RWPE2 (cell line): Measurements from ENCODE around the gene FMNL2.

Experiments used
- ATAC-seq: fragments of 200-7000 bp; cut with Tn5 transposase; 3 replicates; pipeline ENCODE4 v1.9.1; 2021; ENCODE audit warnings: low read depth
- DNase-seq: peaks from one replicate; pipeline ENCODE4 v3.0.0-alpha.2; 2020; ENCODE audit warnings: low spot score
- H3K27ac ChIP-seq: fragments of 450-650 bp; 2 replicates; pipeline ENCODE4 v1.5.1; 2017; ENCODE audit warnings: mild to moderate bottlenecking; ENCODE audit not compliant: poor library complexity, severe bottlenecking
- H3K27me3 ChIP-seq: fragments of 250-450 bp; sonication (Bioruptor Pico); 2 replicates; pipeline ENCODE4 v1.5.1; 2021; ENCODE audit warnings: mild to moderate bottlenecking, moderate library complexity; ENCODE audit not compliant: insufficient read depth, poor library complexity, severe bottlenecking
- H3K36me3 ChIP-seq: fragments of 250-450 bp; sonication (Bioruptor Pico); 2 replicates; pipeline ENCODE4 v1.5.1; 2020; ENCODE audit warnings: low read depth, mild to moderate bottlenecking, moderate library complexity
- H3K4me1 ChIP-seq: fragments of 250-450 bp; sonication (Bioruptor Pico); 2 replicates; pipeline ENCODE4 v1.5.1; 2021; ENCODE audit warnings: mild to moderate bottlenecking, moderate library complexity; ENCODE audit not compliant: insufficient read depth, poor library complexity, severe bottlenecking
- H3K4me3 ChIP-seq: fragments of 250-450 bp; sonication (Bioruptor Pico); 2 replicates; pipeline ENCODE4 v1.5.1; 2021; ENCODE audit warnings: mild to moderate bottlenecking, moderate library complexity; ENCODE audit not compliant: severe bottlenecking
- H3K9me3 ChIP-seq: fragments of 250-450 bp; sonication (Bioruptor Pico); 2 replicates; pipeline ENCODE4 v1.5.1; 2021; ENCODE audit warnings: mild to moderate bottlenecking, moderate library complexity; ENCODE audit not compliant: severe bottlenecking
- TF ChIP-seq, protein P1 (sequence below): fragments of 450-650 bp; IDR thresholded peaks from one replicate; pipeline ENCODE4 v1.5.1; 2017; ENCODE audit warnings: mild to moderate bottlenecking, moderate library complexity; ENCODE audit not compliant: poor library complexity, severe bottlenecking

The FMNL2 gene

DNA sequence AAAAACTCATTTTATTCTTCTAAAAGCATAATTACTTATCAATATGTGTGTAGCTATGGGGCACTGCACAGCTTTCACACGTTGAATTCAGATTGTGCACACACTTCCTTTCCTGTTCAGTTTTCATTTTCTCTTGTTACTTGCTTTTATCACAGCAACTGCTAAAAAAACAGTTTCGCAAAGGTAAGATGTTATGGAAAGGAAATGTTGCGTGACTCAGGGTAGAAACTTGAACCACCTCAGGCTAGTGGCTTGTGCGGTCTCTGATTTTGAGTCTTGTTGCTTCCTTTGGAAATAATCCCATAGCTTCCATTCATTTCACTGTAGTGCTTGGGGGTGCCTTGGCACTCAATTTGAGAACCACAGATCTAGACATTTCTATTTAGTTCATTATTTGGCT lies 171.9 kb downstream of the FMNL2 start:
- H3K4me3 ChIP-seq: no peak overlapping the region
- ATAC-seq (peak; percentile 84), DNase-seq (no peak)
- H3K27ac ChIP-seq: peak overlapping the region; percentile 73
- no peaks in the 10 kb centered on the region for H3K9me3 ChIP-seq
- TF ChIP-seq, protein P1, sequence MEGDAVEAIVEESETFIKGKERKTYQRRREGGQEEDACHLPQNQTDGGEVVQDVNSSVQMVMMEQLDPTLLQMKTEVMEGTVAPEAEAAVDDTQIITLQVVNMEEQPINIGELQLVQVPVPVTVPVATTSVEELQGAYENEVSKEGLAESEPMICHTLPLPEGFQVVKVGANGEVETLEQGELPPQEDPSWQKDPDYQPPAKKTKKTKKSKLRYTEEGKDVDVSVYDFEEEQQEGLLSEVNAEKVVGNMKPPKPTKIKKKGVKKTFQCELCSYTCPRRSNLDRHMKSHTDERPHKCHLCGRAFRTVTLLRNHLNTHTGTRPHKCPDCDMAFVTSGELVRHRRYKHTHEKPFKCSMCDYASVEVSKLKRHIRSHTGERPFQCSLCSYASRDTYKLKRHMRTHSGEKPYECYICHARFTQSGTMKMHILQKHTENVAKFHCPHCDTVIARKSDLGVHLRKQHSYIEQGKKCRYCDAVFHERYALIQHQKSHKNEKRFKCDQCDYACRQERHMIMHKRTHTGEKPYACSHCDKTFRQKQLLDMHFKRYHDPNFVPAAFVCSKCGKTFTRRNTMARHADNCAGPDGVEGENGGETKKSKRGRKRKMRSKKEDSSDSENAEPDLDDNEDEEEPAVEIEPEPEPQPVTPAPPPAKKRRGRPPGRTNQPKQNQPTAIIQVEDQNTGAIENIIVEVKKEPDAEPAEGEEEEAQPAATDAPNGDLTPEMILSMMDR: no peak
- H3K27me3 ChIP-seq: no peaks in the 10 kb centered on the region
- H3K4me1 ChIP-seq: peaks cover 45% of the 10 kb centered on the region
- H3K36me3 ChIP-seq: no peaks in the 10 kb centered on the region

GRCh38 chr2:152507907-152508306 lies 172.9 kb downstream of the FMNL2 start:
- no peak for DNase-seq
- Histone ChIP-seq H3K36me3 (no peaks in the 10 kb centered on the region), H3K4me1 (peaks cover 50% of the 10 kb centered on the region), H3K27ac (peak overlapping the region; percentile 73), H3K9me3 (no peaks in the 10 kb centered on the region), H3K4me3 (no peak overlapping the region), H3K27me3 (no peaks in the 10 kb centered on the region)
- TF ChIP-seq, protein P1: no peak
- no peak for ATAC-seq

GRCh38 chr2:152508446-152508845 lies 173.5 kb downstream of the FMNL2 start:
- ATAC-seq (peak; percentile 50), DNase-seq (no peak)
- H3K9me3 ChIP-seq: no peaks in the 10 kb centered on the region
- H3K27ac ChIP-seq: peak overlapping the region; percentile 73
- peaks cover 55% of the 10 kb centered on the region for H3K4me1 ChIP-seq
- no peak overlapping the region for H3K4me3 ChIP-seq
- TF ChIP-seq, protein P1: no peak
- H3K36me3 ChIP-seq: no peaks in the 10 kb centered on the region
- no peaks in the 10 kb centered on the region for H3K27me3 ChIP-seq

DNA sequence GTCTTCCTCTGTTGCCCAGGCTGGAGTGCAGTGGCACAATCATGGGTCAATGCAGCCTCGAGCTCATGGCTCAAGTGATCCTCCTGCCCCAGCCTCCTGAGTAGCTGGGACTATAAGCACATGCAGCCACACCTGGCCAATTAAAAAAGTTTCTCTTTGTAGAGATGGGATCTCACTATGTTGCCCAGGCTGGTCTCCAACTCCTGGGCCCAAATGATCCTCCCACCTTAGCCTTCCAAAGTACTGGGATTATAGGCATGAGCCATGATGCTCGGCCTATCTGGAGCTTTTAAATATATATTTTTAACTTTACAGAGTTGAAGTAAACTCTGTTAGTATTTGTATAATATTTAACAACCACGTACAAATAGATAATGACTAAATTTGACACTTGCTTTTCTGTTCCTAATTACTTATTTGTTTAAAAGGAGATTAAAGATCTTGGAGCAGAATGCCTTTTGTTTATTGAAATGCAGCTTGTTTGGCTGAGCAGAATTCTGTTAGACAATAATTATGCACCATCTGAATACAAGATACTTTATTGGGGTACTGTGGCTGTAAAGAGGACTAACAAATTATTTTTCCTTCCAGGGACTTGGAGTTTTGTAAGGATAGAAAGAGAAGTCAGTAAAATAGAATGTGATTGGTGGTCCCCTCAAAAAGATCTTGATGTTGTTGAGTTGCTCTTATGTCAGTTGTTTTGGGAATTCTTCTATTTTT lies 175.0 kb downstream of the FMNL2 start:
- DNase-seq (no peak), ATAC-seq (no peak)
- no peaks in the 10 kb centered on the region for H3K9me3 ChIP-seq
- no peak overlapping the region for H3K27ac ChIP-seq
- H3K36me3 ChIP-seq: no peaks in the 10 kb centered on the region
- no peaks in the 10 kb centered on the region for H3K27me3 ChIP-seq
- H3K4me1 ChIP-seq: peaks cover 54% of the 10 kb centered on the region
- H3K4me3 ChIP-seq: no peak overlapping the region
- TF ChIP-seq, protein P1: no peak

DNA sequence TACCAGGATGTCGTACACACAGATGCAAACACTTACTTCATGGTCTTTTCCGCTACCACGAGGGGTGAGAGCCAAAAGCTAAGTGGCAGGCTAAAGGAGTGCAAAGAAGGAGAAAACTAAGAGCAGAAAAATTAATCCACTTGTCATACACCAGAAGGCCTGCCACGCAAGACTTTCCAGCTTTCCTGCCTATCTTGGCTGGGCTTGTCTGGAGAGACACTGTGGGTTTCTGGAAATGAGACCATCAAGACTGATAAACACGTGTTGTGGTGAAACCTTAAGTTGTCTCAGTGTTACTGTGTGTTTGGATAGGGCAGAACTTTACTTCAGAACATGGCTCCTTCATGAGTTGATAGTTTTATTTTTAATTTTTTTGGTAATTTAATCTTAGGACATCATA lies 175.6 kb downstream of the FMNL2 start:
- H3K4me1 ChIP-seq: peaks cover 47% of the 10 kb centered on the region
- no peak for DNase-seq
- no peak overlapping the region for H3K4me3 ChIP-seq
- no peaks in the 10 kb centered on the region for H3K9me3 ChIP-seq
- H3K36me3 ChIP-seq: no peaks in the 10 kb centered on the region
- TF ChIP-seq, protein P1: no peak
- no peaks in the 10 kb centered on the region for H3K27me3 ChIP-seq
- no peak for ATAC-seq
- H3K27ac ChIP-seq: no peak overlapping the region
